SK-N-SH treated with all-trans-retinoic acid at 6 μM for 48 hours (cell line): ENCODE data around the gene KLHL21.

ENCODE experiments used
- ATAC-seq: fragments of 200-7000 bp; cut with Tn5 transposase; 3 replicates; pipeline ENCODE4 v1.9.1; 2020; ENCODE audit warnings: mild to moderate bottlenecking, moderate library complexity
- ARNTL ChIP-seq: fragments of 450-650 bp; formaldehyde crosslinking; IDR thresholded peaks from 2 replicates; pipeline ENCODE4 v1.5.0; 2020; ENCODE audit warnings: low read depth, mild to moderate bottlenecking, moderate library complexity, borderline replicate concordance
- BACH2 ChIP-seq: fragments of 250-450 bp; sonication (Bioruptor Pico); IDR thresholded peaks from 2 replicates; pipeline ENCODE4 v1.9.0; 2021; ENCODE audit warnings: mild to moderate bottlenecking, borderline replicate concordance
- CSDC2 ChIP-seq: fragments of 250-450 bp; sonication (Bioruptor Pico); IDR thresholded peaks from 2 replicates; pipeline ENCODE4 v1.5.0; 2020; ENCODE audit warnings: mild to moderate bottlenecking, moderate library complexity
- ESRRG ChIP-seq: fragments of 250-450 bp; sonication (Bioruptor Pico); IDR thresholded peaks from 2 replicates; pipeline ENCODE4 v1.6.1; 2021; ENCODE audit warnings: mild to moderate bottlenecking
- GLIS3 ChIP-seq: fragments of 250-450 bp; sonication (Bioruptor Pico); IDR thresholded peaks from 2 replicates; pipeline ENCODE4 v1.5.0; 2020; ENCODE audit warnings: mild to moderate bottlenecking, moderate library complexity
- ISL1 ChIP-seq: fragments of 250-450 bp; sonication (Bioruptor Pico); IDR thresholded peaks from 2 replicates; pipeline ENCODE4 v2.1.2; 2022; ENCODE audit warnings: mild to moderate bottlenecking, moderate library complexity
- OSR1 ChIP-seq: fragments of 250-450 bp; sonication (Bioruptor Pico); IDR thresholded peaks from 2 replicates; pipeline ENCODE4 v1.8.0; 2022; ENCODE audit warnings: moderate library complexity, mild to moderate bottlenecking, inconsistent platforms
- PATZ1 ChIP-seq: fragments of 250-450 bp; sonication (Bioruptor Pico); IDR thresholded peaks from 2 replicates; pipeline ENCODE4 v1.8.0; 2020; ENCODE audit warnings: mild to moderate bottlenecking, moderate library complexity, borderline replicate concordance
- PPARA ChIP-seq: fragments of 250-450 bp; sonication (Bioruptor Pico); IDR thresholded peaks from 2 replicates; pipeline ENCODE4 v1.5.0; 2020; ENCODE audit warnings: mild to moderate bottlenecking, borderline replicate concordance
- RARB ChIP-seq: fragments of 250-450 bp; sonication (Bioruptor Pico); IDR thresholded peaks from 2 replicates; pipeline ENCODE4 v1.8.0; 2021; ENCODE audit warnings: mild to moderate bottlenecking, moderate library complexity
- SNAI2 ChIP-seq: fragments of 250-450 bp; sonication (Bioruptor Pico); IDR thresholded peaks from 2 replicates; pipeline ENCODE4 v1.5.0; 2020; ENCODE audit warnings: mild to moderate bottlenecking, moderate library complexity
- TCF4 ChIP-seq: fragments of 250-450 bp; sonication (Bioruptor Pico); IDR thresholded peaks from 2 replicates; pipeline ENCODE4 v1.8.0; 2021; ENCODE audit warnings: mild to moderate bottlenecking, moderate library complexity, borderline replicate concordance
- TOX ChIP-seq: fragments of 250-450 bp; sonication (Bioruptor Pico); IDR thresholded peaks from 2 replicates; pipeline ENCODE4 v1.8.0; 2021; ENCODE audit warnings: mild to moderate bottlenecking, moderate library complexity, borderline replicate concordance
- TSHZ2 ChIP-seq: fragments of 250-450 bp; sonication (Bioruptor Pico); IDR thresholded peaks from 2 replicates; pipeline ENCODE4 v1.5.0; 2020; ENCODE audit warnings: mild to moderate bottlenecking, moderate library complexity
- ZC3H10 ChIP-seq: fragments of 250-450 bp; sonication (Bioruptor Pico); IDR thresholded peaks from 2 replicates; pipeline ENCODE4 v1.5.1; 2021; ENCODE audit warnings: mild to moderate bottlenecking, moderate library complexity
- ZFP3 ChIP-seq: fragments of 250-450 bp; sonication (Bioruptor Pico); IDR thresholded peaks from 2 replicates; pipeline ENCODE4 v1.5.0; 2020; ENCODE audit warnings: mild to moderate bottlenecking, moderate library complexity
- ZFP30 ChIP-seq: fragments of 450-650 bp; formaldehyde crosslinking; IDR thresholded peaks from 2 replicates; pipeline ENCODE4 v1.5.0; 2022; ENCODE audit warnings: mild to moderate bottlenecking, moderate library complexity
- ZNF565 ChIP-seq: fragments of 450-650 bp; formaldehyde crosslinking; conservative IDR thresholded peaks from 2 replicates; pipeline ENCODE4 v1.5.0; 2020; ENCODE audit warnings: low read depth, mild to moderate bottlenecking, moderate library complexity
- ZNF70 ChIP-seq: fragments of 450-650 bp; formaldehyde crosslinking; IDR thresholded peaks from 2 replicates; pipeline ENCODE4 v1.5.0; 2020; ENCODE audit warnings: mild to moderate bottlenecking, moderate library complexity
- TF ChIP-seq, protein P1 (sequence below): fragments of 250-450 bp; sonication (Bioruptor Pico); IDR thresholded peaks from 2 replicates; pipeline ENCODE4 v1.8.0; 2021; ENCODE audit warnings: low read depth, mild to moderate bottlenecking, moderate library complexity, borderline replicate concordance
- TF ChIP-seq, protein P2 (sequence below): fragments of 250-450 bp; sonication (Bioruptor Pico); IDR thresholded peaks from 2 replicates; pipeline ENCODE4 v1.5.1; 2021; ENCODE audit warnings: mild to moderate bottlenecking, moderate library complexity

Gene KLHL21

DNA sequence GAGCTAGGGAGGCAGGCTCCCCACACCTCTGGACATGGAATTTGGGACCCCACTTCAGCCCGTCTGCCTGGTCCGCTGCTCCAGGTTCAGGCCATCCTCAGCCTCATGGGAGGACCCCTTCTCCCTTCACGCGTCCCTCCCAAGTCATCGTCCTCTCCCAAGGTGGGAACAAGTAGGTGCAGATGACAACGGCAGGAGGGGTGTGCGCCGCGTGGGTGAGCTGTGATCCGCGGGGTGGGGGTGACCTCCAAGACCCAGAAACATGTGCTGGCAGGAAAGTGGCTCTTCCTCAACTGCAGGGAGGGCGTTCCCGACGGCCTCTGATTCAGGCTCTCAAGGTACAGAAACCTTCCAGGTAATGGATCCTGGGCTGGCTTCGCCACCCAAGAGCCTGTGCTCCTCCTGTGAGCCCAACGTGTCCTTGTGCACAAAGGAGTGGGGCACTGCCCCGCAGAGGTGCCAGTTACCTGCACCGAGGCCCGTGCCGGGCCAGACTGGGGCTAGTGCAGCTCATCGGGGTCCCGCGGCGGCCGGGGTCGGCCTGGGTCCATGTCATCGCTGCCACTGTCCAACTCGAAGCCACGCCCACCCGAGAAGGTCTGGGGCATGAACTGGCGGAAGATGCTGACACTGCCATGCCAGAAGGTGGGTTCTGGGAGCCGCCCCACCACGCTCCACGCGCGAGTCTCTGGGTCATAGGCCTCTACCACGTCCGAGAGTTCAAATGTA lies 9.6 kb downstream of the KLHL21 start:
- TF ChIP-seq, protein P1, sequence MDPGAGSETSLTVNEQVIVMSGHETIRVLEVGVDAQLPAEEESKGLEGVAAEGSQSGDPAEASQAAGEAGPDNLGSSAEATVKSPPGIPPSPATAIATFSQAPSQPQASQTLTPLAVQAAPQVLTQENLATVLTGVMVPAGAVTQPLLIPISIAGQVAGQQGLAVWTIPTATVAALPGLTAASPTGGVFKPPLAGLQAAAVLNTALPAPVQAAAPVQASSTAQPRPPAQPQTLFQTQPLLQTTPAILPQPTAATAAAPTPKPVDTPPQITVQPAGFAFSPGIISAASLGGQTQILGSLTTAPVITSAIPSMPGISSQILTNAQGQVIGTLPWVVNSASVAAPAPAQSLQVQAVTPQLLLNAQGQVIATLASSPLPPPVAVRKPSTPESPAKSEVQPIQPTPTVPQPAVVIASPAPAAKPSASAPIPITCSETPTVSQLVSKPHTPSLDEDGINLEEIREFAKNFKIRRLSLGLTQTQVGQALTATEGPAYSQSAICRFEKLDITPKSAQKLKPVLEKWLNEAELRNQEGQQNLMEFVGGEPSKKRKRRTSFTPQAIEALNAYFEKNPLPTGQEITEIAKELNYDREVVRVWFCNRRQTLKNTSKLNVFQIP (CRISPR knock-in tag): no peak
- no peak for TF ChIP-seq ISL1 (CRISPR knock-in tag)
- no peak for TF ChIP-seq ZFP30 (CRISPR knock-in tag)
- TF ChIP-seq TCF4 (CRISPR knock-in tag): no peak
- no peak for TF ChIP-seq RARB (CRISPR knock-in tag)
- no peak for TF ChIP-seq PATZ1 (CRISPR knock-in tag)
- TF ChIP-seq PPARA (CRISPR knock-in tag): no peak
- TF ChIP-seq ZC3H10 (CRISPR knock-in tag): no peak
- TF ChIP-seq ZNF70 (CRISPR knock-in tag): no peak
- TF ChIP-seq OSR1: no peak
- TF ChIP-seq, protein P2, sequence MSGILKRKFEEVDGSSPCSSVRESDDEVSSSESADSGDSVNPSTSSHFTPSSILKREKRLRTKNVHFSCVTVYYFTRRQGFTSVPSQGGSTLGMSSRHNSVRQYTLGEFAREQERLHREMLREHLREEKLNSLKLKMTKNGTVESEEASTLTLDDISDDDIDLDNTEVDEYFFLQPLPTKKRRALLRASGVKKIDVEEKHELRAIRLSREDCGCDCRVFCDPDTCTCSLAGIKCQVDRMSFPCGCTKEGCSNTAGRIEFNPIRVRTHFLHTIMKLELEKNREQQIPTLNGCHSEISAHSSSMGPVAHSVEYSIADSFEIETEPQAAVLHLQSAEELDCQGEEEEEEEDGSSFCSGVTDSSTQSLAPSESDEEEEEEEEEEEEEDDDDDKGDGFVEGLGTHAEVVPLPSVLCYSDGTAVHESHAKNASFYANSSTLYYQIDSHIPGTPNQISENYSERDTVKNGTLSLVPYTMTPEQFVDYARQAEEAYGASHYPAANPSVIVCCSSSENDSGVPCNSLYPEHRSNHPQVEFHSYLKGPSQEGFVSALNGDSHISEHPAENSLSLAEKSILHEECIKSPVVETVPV (CRISPR knock-in tag): no peak
- no peak for TF ChIP-seq ARNTL
- no peak for TF ChIP-seq ESRRG (CRISPR knock-in tag)
- no peak for TF ChIP-seq TOX
- TF ChIP-seq, all 23 proteins: peak for 0

GRCh38 chr1:6592441-6592840 lies 10.2 kb downstream of the KLHL21 start:
- TF ChIP-seq ESRRG (CRISPR knock-in tag): no peak
- TF ChIP-seq ZNF565 (CRISPR knock-in tag): no peak
- TF ChIP-seq RARB (CRISPR knock-in tag): no peak
- no peak for TF ChIP-seq CSDC2 (CRISPR knock-in tag)
- no peak for TF ChIP-seq BACH2
- no peak for TF ChIP-seq GLIS3
- no peak for TF ChIP-seq OSR1
- TF ChIP-seq TSHZ2 (CRISPR knock-in tag): no peak
- TF ChIP-seq PPARA (CRISPR knock-in tag): no peak
- TF ChIP-seq ZC3H10 (CRISPR knock-in tag): no peak
- no peak for TF ChIP-seq SNAI2
- no peak for ATAC-seq

More for the DNA sequence above, 9.6 kb downstream of the KLHL21 start:
- ATAC-seq: no peak

- ATAC-seq: no peak
- TF ChIP-seq ZFP3 (CRISPR knock-in tag): no peak
- TF ChIP-seq TCF4 (CRISPR knock-in tag): no peak
- no peak for TF ChIP-seq BACH2
- TF ChIP-seq RARB (CRISPR knock-in tag): no peak
- TF ChIP-seq ZNF565 (CRISPR knock-in tag): no peak
- TF ChIP-seq TSHZ2 (CRISPR knock-in tag): no peak
- TF ChIP-seq ZNF70 (CRISPR knock-in tag): no peak
Measured at GRCh38 chr1:6591644-6592043, 11.0 kb downstream of the KLHL21 start.
